ENCODE results near the gene RELB.

DNA sequence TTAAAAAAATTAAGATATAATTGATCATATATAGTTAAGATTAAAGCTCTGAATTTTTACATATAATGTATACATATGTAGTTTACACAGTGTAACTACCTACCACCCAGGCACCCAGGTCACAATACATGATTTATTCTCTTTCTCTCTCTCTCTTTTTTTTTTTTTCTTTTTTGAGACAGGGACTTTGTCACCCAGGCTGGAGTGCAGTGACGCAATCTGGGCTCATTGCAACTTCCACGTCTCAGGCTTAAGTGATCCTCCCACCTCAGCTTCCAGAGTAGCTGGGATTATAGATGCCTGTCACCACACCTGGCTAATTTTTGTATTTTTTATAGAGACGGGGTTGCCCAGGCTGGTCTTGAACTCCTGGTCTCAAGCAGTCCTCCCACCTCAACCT is 18.8 kb downstream of the RELB start:
- TF ChIP-seq POLR2A (IDR thresholded peaks at IDR 0.05) (no peak), POLR2AphosphoS5 (IDR thresholded peaks at IDR 0.05) (no peak)
- TF ChIP-seq, protein P1, sequence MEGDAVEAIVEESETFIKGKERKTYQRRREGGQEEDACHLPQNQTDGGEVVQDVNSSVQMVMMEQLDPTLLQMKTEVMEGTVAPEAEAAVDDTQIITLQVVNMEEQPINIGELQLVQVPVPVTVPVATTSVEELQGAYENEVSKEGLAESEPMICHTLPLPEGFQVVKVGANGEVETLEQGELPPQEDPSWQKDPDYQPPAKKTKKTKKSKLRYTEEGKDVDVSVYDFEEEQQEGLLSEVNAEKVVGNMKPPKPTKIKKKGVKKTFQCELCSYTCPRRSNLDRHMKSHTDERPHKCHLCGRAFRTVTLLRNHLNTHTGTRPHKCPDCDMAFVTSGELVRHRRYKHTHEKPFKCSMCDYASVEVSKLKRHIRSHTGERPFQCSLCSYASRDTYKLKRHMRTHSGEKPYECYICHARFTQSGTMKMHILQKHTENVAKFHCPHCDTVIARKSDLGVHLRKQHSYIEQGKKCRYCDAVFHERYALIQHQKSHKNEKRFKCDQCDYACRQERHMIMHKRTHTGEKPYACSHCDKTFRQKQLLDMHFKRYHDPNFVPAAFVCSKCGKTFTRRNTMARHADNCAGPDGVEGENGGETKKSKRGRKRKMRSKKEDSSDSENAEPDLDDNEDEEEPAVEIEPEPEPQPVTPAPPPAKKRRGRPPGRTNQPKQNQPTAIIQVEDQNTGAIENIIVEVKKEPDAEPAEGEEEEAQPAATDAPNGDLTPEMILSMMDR (IDR thresholded peaks at IDR 0.05) = no peak

Measured in prostate gland (tissue), 2 donors.